Caco-2 (cell line): ENCODE results near the gene NMNAT3. TPM values are rescaled to one million over a fixed set of nuclear protein-coding genes. Genes with fewer than 3 reads are reported as not detected.

Experiments used
- BruUV-seq: library from RNA; stranded (reverse); fragments of 400-500 nt; replicated peaks from 2 replicates; lab custom pipeline; 2021; lab: Mats Ljungman, UMichigan
- CTCF ChIA-PET: fragments of 300-600 bp; sonication (Branson Sonifier 250); formaldehyde crosslinking; loops from one replicate; lab custom pipeline; 2022; ENCODE audit warnings: antibody characterized with exemption; lab: Charles Lee
- POLR2A ChIA-PET: fragments of 300-600 bp; sonication (Branson Sonifier 250); formaldehyde crosslinking; loops from one replicate; lab custom pipeline; 2022; ENCODE audit warnings: antibody characterized with exemption; lab: Charles Lee
- DNase-seq, 2 experiments: peaks; one replicate each; pipeline versions ENCODE4 v3.0.0 to v3.0.0-alpha.2; 2020 to 2022
- H3K27me3 ChIP-seq: replicated peaks from 2 replicates; pipeline ENCODE4 v1.6.0; 2011; ENCODE audit warnings: low read length; ENCODE audit not compliant: control insufficient read depth, insufficient read depth
- H3K36me3 ChIP-seq: 2 replicates; pipeline ENCODE4 v1.5.1; 2011; ENCODE audit warnings: low read length; ENCODE audit not compliant: control insufficient read depth, insufficient read depth
- H3K4me1 ChIP-seq: fragments of 250-450 bp; sonication (Bioruptor Pico); 2 replicates; pipeline ENCODE4 v1.5.1; 2020; ENCODE audit warnings: mild to moderate bottlenecking
- H3K4me3 ChIP-seq: 2 replicates; pipeline ENCODE4 v1.5.1; 2011; ENCODE audit warnings: low read depth, mild to moderate bottlenecking, control low read depth, low read length
- H3K9me3 ChIP-seq: fragments of 250-450 bp; sonication (Bioruptor Pico); 2 replicates; pipeline ENCODE4 v1.5.1; 2020; ENCODE audit warnings: mild to moderate bottlenecking, moderate library complexity
- H3K27ac Mint-ChIP-seq: one replicate; pipeline ENCODE4 v1.8.0; 2022; ENCODE audit warnings: mixed read lengths; ENCODE audit not compliant: unreplicated experiment
- H3K27me3 Mint-ChIP-seq: one replicate; pipeline ENCODE4 v1.8.0; 2022; ENCODE audit warnings: mixed read lengths; ENCODE audit not compliant: insufficient read depth, unreplicated experiment
- H3K36me3 Mint-ChIP-seq: one replicate; pipeline ENCODE4 v1.8.0; 2022; ENCODE audit warnings: mild to moderate bottlenecking, mixed read lengths; ENCODE audit not compliant: insufficient read depth, unreplicated experiment
- H3K4me1 Mint-ChIP-seq: one replicate; pipeline ENCODE4 v1.8.0; 2022; ENCODE audit warnings: low read depth, mixed read lengths; ENCODE audit not compliant: unreplicated experiment
- H3K4me3 Mint-ChIP-seq: one replicate; pipeline ENCODE4 v1.8.0; 2022; ENCODE audit warnings: mild to moderate bottlenecking, moderate library complexity, mixed read lengths; ENCODE audit not compliant: unreplicated experiment
- H3K9me3 Mint-ChIP-seq: one replicate; pipeline ENCODE4 v1.8.0; 2022; ENCODE audit warnings: mixed read lengths; ENCODE audit not compliant: unreplicated experiment
- CTCF ChIP-seq, 2 experiments: fragments of 200-600 bp in 1 of 2; IDR thresholded peaks; 1 replicate in 1 of 2; 2 replicates in 1 of 2; pipeline versions ENCODE4 v1.5.1 to v1.8.0; 2011 to 2022; ENCODE audit warnings: antibody characterized with exemption in 1 of 2, control low read depth in 1 of 2, inconsistent platforms in 1 of 2, low read depth in 1 of 2, low read length in 1 of 2, mild to moderate bottlenecking in 1 of 2, moderate library complexity in 1 of 2; ENCODE audit not compliant: insufficient read depth in 1 of 2, severe bottlenecking in 1 of 2, unreplicated experiment in 1 of 2
- intact Hi-C: fragments of 100-400 bp; cut with micrococcal nuclease; formaldehyde crosslinking; loops from one replicate; pipeline ENCODE4 v1.10.0; 2022; ENCODE audit not compliant: unreplicated experiment
- total RNA-seq: library from RNA; stranded (reverse); gene quantifications from 2 replicates; pipeline ENCODE4 v1.2.3, GENCODE V29; 2022

Gene NMNAT3
- total RNA-seq, 1 experiment from 2014 or later: 17.6 TPM

- peaks cover 6% of the 10 kb centered on the region for H3K36me3 Mint-ChIP-seq
- BruUV-seq: no TSS peak
- Histone ChIP-seq H3K4me1 (no peaks in the 10 kb centered on the region), H3K4me3 (no peak overlapping the region), H3K27me3 (no peaks in the 10 kb centered on the region), H3K36me3 (no peaks in the 10 kb centered on the region), H3K9me3 (no peaks in the 10 kb centered on the region)
- no peaks in the 10 kb centered on the region for H3K27me3 Mint-ChIP-seq
- H3K9me3 Mint-ChIP-seq: no peaks in the 10 kb centered on the region
- intact Hi-C loops: loop anchor here (1.0 to 2.0 kb wide), 2 partner anchors 43 to 93 kb away; no protein-coding TSS in a partner anchor
- CTCF ChIA-PET: interaction anchor here (0.6 to 1.0 kb wide), 2 partner anchors 18 to 42 kb away, joined by 3 read pairs; no protein-coding TSS in a partner anchor
- POLR2A ChIA-PET: no interaction called here
- H3K4me1 Mint-ChIP-seq: no peaks in the 10 kb centered on the region
- H3K27ac Mint-ChIP-seq: no peak overlapping the region
- peak; percentile 53 to 68 for DNase-seq
- no peak overlapping the region for H3K4me3 Mint-ChIP-seq
- peak; percentile 40 to 51 for TF ChIP-seq CTCF (IDR thresholded peaks at IDR 0.05; ENCODE audit: insufficient read depth in 1 of 2, low read depth in 1 of 2, low read length in 1 of 2, severe bottlenecking in 1 of 2, unreplicated experiment in 1 of 2)
These were observed 157.6 kb downstream of the NMNAT3 start for GRCh38 chr3:139519998-139520737.

GRCh38 chr3:139518926-139519842 lies 158.6 kb downstream of the NMNAT3 start:
- Histone ChIP-seq H3K4me1 (no peaks in the 10 kb centered on the region), H3K9me3 (no peaks in the 10 kb centered on the region), H3K36me3 (no peaks in the 10 kb centered on the region), H3K27me3 (no peaks in the 10 kb centered on the region), H3K4me3 (no peak overlapping the region)
- no peak for TF ChIP-seq CTCF (IDR thresholded peaks at IDR 0.05; ENCODE audit: insufficient read depth in 1 of 2, low read depth in 1 of 2, low read length in 1 of 2, severe bottlenecking in 1 of 2, unreplicated experiment in 1 of 2)
- H3K27me3 Mint-ChIP-seq: no peaks in the 10 kb centered on the region
- POLR2A ChIA-PET: no interaction called here
- no peak overlapping the region for H3K4me3 Mint-ChIP-seq
- H3K4me1 Mint-ChIP-seq: no peaks in the 10 kb centered on the region
- no peak overlapping the region for H3K27ac Mint-ChIP-seq
- CTCF ChIA-PET: interaction anchor here (0.6 kb wide), 1 partner anchor 19 kb away, joined by 3 read pairs; no protein-coding TSS in a partner anchor
- BruUV-seq: no TSS peak
- peaks cover 6% of the 10 kb centered on the region for H3K36me3 Mint-ChIP-seq
- intact Hi-C loops: no loop called here
- H3K9me3 Mint-ChIP-seq: no peaks in the 10 kb centered on the region
- no peak for DNase-seq

GRCh38 chr3:139518306-139518705 lies 159.5 kb downstream of the NMNAT3 start:
- BruUV-seq: no TSS peak
- intact Hi-C loops: no loop called here
- ChIA-PET CTCF (interaction anchor here (0.6 kb wide), 1 partner anchor 43 kb away, joined by 3 read pairs; no protein-coding TSS in a partner anchor), POLR2A (no interaction called here)
- Mint-ChIP-seq H3K4me3 (no peak overlapping the region), H3K9me3 (no peaks in the 10 kb centered on the region), H3K27me3 (no peaks in the 10 kb centered on the region), H3K4me1 (no peaks in the 10 kb centered on the region), H3K36me3 (peaks cover 6% of the 10 kb centered on the region), H3K27ac (no peak overlapping the region)
- DNase-seq: no peak
- no peaks in the 10 kb centered on the region for H3K4me1 ChIP-seq
- no peak for TF ChIP-seq CTCF (IDR thresholded peaks at IDR 0.05; ENCODE audit: insufficient read depth in 1 of 2, low read depth in 1 of 2, low read length in 1 of 2, severe bottlenecking in 1 of 2, unreplicated experiment in 1 of 2)
- H3K27me3 ChIP-seq: no peaks in the 10 kb centered on the region
- no peaks in the 10 kb centered on the region for H3K36me3 ChIP-seq
- no peaks in the 10 kb centered on the region for H3K9me3 ChIP-seq
- H3K4me3 ChIP-seq: no peak overlapping the region
